ENCODE measurements around the gene NAV2.

The NAV2 gene

DNA sequence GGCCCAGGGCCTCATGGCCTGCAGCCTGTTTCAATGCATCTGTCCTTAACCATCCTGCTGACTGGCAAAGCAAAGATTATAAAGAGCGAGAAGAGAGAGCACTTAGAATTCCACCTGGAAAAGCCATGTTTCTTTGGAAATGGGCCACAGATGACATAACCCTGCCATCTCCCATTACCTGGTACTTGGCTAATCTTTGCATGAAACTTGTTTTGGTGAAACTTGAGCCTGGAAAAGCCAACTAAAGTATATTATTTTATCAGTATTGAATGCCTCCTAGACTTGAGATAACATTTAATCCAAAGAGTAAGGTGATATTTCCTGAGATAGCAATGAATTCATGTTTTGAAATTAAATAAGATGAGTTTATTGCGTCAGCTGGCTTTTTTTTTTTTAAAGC, 72.6 kb downstream of the NAV2 start:
- no peak for DNase-seq

- no peak for DNase-seq
Measured at GRCh38 chr11:19786644-19787043, 74.0 kb downstream of the NAV2 start.

GRCh38 chr11:19788435-19788834, 75.8 kb downstream of the NAV2 start:
- DNase-seq, result no peak

DNA sequence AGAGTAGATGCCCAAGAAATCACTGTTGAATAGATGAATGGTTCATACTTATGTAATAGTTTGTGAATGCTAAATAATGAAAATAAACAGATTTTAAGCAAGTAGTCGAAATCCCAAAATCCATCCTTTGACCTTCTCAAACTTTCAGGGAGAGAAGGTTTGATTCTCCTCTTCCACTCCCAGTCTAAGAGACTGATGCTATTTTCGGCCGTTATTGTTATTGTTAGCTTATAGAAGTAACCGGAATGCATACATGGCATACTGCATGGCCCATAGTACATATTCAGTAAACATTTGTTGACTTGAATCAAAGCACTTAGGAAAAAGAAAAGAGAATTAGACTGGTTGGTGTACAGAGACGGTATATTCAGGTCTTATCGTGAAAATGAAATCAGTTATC, 76.6 kb downstream of the NAV2 start:
- DNase-seq, result no peak

- no peak for DNase-seq
Measured at GRCh38 chr11:19789835-19790710, 77.4 kb downstream of the NAV2 start.

DNA sequence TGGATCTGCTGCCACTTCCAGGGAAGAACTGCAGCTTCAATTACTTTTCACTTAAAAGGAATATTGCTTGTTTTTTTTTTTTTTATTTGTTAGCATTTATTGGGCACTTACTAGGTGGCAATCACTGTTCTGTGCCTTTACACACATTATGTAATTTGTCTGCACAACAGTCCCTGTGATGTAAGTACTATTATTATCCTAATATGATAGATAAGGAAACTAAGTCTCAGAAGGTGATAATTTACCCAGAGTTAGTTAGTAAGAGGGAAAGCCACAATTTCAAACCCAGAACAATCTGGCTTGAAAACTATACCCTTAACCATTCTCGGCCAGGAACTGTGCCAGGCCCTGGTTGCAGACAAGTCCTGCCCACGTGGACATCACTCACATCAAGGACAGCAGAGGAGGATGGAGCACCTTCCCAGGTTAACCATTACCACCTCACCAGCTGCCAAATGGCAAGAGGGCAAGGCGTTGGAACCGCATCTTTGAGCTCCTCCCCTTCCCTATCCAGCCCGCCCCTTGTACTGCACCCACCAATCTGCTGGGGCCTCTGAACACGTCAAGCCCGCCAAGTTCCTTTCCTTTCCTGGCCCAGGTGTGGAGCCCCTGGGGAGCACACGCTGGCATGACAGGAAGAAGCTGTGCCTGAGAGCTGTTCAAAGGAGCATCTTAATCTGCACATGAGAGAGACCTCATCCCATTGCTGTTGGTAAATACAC, 78.4 kb downstream of the NAV2 start:
- no peak for DNase-seq

- no peak for DNase-seq
Measured at GRCh38 chr11:19792510-19792909, 79.9 kb downstream of the NAV2 start.

DNA sequence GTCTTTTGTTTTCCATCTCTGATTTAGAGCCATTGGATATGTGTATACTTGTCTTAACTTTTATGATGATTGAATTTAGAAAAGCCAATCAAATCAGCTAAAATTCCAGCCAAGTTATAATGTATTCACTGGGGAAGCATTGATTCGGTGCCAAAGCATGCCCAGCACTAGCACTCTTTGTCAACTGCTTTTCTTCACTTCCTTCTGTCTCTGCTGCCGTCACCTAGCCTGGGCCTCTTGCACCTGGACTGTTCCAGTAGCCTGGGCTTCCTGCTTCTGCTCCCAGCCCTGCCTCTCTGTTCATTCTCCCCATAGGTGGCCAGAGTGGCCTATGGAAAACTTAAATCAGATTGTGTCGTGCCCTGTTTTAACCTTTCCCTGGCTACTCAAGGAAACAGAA, 80.7 kb downstream of the NAV2 start:
- no peak for DNase-seq

DNA sequence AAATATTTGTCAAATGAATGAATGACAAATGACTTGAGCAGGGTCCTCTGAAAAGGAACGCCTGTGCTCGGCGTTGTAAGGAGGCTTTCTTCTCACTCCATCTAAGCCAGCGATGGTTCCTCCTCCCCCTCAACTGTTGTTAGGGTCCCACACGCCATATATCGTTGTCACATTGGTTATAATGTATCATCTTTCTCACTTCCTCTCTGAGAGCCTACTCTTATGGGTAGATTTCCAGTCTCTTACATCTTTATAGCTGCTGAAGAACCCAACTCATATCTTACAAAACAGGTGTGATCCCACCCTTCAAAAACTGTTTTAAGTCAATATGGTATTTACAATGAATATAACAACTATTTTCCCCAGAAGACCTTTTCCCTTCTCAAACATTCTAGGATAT, 81.5 kb downstream of the NAV2 start:
- no peak for DNase-seq

GRCh38 chr11:19795082-19795481, 82.4 kb downstream of the NAV2 start:
- DNase-seq, result no peak

DNA sequence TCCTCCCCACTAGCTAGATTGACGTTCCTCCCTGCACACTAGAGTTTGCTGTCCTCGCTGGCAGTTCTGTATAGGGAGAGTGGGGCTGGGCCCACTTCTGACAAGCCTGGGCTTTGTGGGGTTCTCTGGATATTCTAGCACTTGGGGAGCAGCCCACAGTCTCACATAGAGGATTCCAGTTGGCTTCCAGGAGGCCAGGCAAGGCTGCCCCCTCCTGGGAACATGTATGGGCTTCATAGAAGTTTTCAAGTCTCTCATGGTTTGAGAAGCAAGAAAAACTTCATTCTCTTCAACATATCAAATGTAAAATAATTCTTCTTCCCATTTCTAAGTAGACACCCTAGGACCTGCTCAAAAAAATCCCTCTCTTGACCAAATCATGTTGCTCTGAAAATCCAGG, 87.5 kb downstream of the NAV2 start:
- no peak for DNase-seq

GRCh38 chr11:19800714-19801519, 88.3 kb downstream of the NAV2 start:
- DNase-seq, result no peak

GRCh38 chr11:19802773-19803293, 90.2 kb downstream of the NAV2 start:
- DNase-seq, result no peak

GRCh38 chr11:19803506-19803998, 90.9 kb downstream of the NAV2 start:
- DNase-seq, result no peak

DNA sequence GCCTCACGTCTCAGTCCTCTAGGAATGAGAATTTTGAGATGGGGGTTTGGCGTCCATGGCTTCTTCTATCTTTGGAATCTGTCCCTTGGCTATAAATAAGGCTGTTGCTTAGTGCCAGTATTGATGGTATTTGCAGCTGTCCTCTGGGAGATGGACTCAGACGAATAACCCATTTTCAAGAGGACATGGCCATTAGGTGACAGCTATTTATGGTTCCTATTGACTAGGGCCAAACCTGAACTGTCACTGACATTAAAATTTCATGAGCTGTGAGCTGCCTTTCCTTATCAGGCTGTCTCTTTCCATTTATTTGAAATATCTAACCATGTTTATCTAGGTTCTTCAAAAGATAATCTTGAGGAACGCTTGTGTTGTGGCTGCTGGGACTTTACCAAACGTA, 92.7 kb downstream of the NAV2 start:
- no peak for DNase-seq

DNA sequence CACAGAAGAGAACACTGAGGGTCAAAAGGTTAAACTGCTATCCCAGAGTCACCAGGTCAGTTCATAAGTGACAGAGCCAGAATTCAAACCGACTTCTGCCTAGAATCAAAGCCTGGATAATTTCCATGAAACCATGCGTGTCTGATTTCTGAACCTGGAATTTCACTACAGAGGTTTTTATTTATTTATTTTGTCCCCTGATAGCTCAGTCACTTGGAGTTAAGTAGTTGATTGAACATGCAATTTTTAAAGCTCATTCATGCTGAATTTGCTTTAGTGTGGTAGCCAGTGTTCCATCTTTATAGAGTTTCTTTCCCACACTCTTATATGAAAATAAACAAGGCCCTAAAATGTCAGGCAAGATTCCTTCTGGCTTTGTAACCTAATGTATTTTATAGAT, 93.2 kb downstream of the NAV2 start:
- no peak for DNase-seq

GRCh38 chr11:19806251-19806650, 93.6 kb downstream of the NAV2 start:
- no peak for DNase-seq

DNA sequence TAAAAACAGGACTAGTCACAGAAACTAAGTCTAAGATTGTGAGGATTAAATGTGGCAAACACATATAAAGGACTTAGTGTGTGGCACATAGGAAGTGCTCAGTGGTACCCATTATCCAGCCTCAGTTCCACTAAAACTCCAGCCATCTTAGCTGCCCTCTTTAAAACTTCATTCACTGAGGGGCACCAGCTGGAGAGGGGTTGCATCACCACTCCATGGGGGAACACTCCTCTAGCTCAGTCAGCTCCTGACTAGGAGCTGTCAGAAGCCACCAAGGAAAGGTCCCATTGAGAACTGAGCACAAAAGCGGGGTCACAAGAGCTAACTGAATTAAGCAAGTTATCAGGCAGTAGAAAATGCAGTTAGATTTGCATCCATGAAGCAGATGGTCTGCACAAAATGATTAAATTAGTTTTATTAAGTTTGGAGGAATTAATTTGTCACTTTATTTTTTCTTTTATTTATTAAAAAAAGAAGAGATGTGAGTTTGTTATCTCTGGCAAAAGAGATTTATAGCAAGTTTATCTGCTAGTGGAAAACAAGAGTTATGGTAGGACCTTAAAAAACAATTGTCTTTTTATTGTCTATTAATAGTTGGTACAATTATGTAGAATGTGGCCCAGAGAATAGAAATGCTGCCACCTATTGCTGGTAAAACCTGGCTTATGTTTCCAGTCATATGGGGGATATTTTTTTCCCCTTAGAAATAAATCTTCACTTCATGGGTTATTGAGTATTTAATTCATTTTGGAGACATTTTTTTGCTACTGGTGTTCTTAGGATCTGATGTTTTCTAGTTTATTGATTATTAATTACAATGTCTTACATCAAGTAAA, 95.7 kb downstream of the NAV2 start:
- DNase-seq, result no peak

GRCh38 chr11:19810852-19811251, 98.2 kb downstream of the NAV2 start:
- no peak for DNase-seq

DNA sequence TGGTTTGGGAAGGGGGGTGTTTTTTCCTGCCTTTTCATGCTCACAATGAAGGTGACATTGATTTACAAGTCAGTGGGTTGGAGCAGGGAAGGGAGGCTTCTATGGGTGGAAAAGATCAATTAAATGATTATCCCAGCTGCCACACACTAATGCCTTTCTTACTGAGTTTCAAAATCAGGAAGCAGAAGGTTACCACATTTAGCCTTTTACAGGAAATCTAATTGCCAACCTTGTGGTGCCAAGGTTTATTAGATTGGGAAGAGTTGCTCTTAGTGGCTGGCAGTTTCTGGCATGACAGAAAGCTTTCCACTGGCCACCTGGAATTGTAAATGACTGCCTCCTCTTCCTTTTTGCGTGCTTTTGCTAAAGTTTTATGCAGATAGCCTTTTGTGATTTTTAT, 98.7 kb downstream of the NAV2 start:
- no peak for DNase-seq

DNA sequence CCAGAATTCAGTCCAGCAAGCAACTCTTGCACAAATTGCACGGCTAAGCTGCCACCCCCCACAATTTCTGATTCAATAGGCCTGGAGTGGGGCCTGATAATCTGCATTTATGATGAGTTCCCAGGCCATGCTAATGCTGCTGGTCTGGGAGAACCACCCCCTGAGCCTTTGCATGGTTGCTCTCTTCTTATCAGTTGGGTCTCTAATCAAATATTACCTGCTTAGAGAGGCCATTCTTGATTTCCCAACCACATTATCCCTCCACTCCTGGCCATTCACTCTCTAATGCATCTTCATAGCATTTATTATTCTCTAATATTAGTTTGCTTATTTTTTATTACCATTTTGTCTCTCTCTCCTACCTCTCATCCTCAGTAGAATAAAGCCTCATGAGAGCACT, 99.5 kb downstream of the NAV2 start:
- DNase-seq, result no peak

- no peak for DNase-seq
Measured at GRCh38 chr11:19812710-19813109, 100.1 kb downstream of the NAV2 start.
